Skeletal muscle tissue (tissue), 4 donors: ENCODE measurements around the gene MAP4K2. TPM values are rescaled to one million over a fixed set of nuclear protein-coding genes. Genes with fewer than 3 reads are reported as not detected.
A peak's percentile ranks its signal among the peaks of the same experiment; 100 is the strongest.

Experiments
- H3K27ac ChIP-seq: one replicate; pipeline ENCODE4 v1.7.0; 2013; ENCODE audit warnings: mild to moderate bottlenecking, low read depth, low read length, inconsistent platforms
- H3K27me3 ChIP-seq, 3 donors: one replicate each; pipeline ENCODE4 v1.7.0; 2013; ENCODE audit warnings: low read length in 3 of 3; ENCODE audit not compliant: control insufficient read depth in 3 of 3, insufficient read depth in 3 of 3
- H3K36me3 ChIP-seq, 3 donors: one replicate each; pipeline ENCODE4 v1.7.0; 2013; ENCODE audit warnings: low read length in 3 of 3; ENCODE audit not compliant: control insufficient read depth in 3 of 3, insufficient read depth in 3 of 3
- H3K4me1 ChIP-seq, 3 donors: one replicate each; pipeline ENCODE4 v1.7.0; 2013; ENCODE audit warnings: low read length in 3 of 3, mild to moderate bottlenecking in 3 of 3; ENCODE audit not compliant: control insufficient read depth in 3 of 3, insufficient read depth in 3 of 3
- H3K4me3 ChIP-seq, 3 donors: one replicate each; pipeline ENCODE4 v1.7.0; 2013; ENCODE audit warnings: low read length in 3 of 3
- H3K9ac ChIP-seq, 3 donors: one replicate each; pipeline ENCODE4 v1.7.0; 2013; ENCODE audit warnings: low read length in 3 of 3, mild to moderate bottlenecking in 3 of 3, moderate library complexity in 2 of 3, low read depth in 1 of 3
- H3K9me3 ChIP-seq, 3 donors: one replicate each; pipeline ENCODE4 v1.7.0; 2013; ENCODE audit warnings: low read length in 3 of 3; ENCODE audit not compliant: control insufficient read depth in 3 of 3
- total RNA-seq: library from RNA; depleted of rRNA; stranded (reverse); fragments of >200 nt; gene quantifications from one replicate; pipeline ENCODE4 v1.2.3, GENCODE V29; 2014
- donor health status: Osteomylitis.

MAP4K2 gene
- total RNA-seq, 1 donor from 2014 or later, result 2.6 TPM

DNA sequence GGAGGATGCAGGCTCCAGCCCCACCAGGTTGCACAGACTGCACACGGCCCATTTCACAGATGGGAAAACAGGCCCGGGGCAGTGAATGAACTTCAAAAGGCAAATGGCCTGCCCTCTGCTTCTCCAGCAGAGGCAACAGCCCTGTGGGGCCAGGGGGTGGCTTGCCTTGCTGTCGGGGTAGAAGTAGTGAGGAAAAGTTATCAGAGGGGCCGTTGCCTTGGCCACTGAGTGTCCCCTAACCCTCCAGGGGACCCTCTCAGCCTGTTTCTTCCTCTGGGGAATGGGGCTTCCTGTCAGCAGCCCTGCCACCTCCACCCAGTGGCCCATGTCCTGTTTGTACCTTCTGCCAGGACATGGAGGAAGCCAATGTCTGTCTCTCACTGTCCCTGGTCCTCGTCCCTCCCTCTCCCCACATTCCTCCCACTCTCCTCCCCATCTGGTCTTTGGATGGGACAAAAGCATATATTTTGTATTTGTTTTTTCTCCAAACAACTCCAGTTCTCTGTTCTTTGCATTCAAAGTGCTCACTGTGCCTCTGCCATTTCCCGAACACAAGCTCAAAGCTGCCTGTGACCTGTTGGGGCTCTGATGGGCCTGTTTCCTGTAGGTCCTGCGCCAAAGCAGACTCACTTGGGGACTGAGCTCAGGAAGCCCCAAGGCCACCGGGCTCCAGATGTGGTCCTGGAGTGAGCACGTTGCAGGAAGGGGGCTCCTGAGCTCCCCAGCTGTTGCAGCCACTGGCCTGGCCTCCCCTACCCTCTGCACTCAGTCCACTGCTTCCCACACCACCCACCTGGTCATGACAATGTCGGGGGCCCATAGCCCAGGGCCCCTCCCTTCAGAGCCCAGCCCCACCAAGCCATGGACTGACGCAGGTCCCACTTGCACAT is 9.5 kb downstream of the MAP4K2 start:
- H3K9me3 ChIP-seq, result no peaks in the 10 kb centered on the region
- H3K4me1 ChIP-seq, result no peaks in the 10 kb centered on the region
- H3K9ac ChIP-seq, result peak overlapping the region in 1 of 3 donors; percentile 3
- H3K36me3 ChIP-seq, result peaks cover 0 to 23% (median 11%) of the 10 kb centered on the region in 3 donors
- no peak overlapping the region for H3K27ac ChIP-seq
- no peak overlapping the region for H3K4me3 ChIP-seq
- H3K27me3 ChIP-seq, result no peaks in the 10 kb centered on the region

DNA sequence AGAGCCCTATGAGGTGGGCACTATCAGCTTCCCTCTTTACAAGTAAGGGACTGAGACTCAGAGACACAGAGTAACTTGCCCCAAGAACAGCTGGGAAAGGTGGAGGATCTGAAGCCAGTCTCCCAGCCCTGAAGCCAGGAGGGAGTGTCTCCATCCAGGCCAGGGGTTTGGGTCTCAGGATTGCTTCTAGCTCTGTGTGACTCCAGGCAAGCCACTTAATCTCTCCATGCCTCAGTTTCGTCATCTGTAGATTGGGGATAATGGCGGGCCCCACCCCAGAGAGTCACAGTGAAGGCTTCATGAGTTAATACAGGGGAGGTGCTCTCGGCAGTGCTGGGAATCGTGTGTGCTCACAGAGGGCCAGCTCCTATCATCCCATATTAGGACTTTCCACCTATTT is 10.5 kb downstream of the MAP4K2 start:
- H3K36me3 ChIP-seq, result peaks cover 0 to 23% (median 11%) of the 10 kb centered on the region in 3 donors
- peaks cover 0 to 3% (median 0%) of the 10 kb centered on the region in 3 donors for H3K4me1 ChIP-seq

GRCh38 chr11:64791781-64792291 is 11.2 kb downstream of the MAP4K2 start:
- no peaks in the 10 kb centered on the region for H3K9me3 ChIP-seq
- H3K36me3 ChIP-seq, result peaks cover 0 to 19% (median 11%) of the 10 kb centered on the region in 3 donors
- no peaks in the 10 kb centered on the region for H3K27me3 ChIP-seq
- no peak overlapping the region for H3K9ac ChIP-seq
- H3K4me1 ChIP-seq, result peaks cover 0 to 3% (median 0%) of the 10 kb centered on the region in 3 donors
- no peak overlapping the region for H3K4me3 ChIP-seq
- no peak overlapping the region for H3K27ac ChIP-seq

More for the DNA sequence above, 10.5 kb downstream of the MAP4K2 start:
- Histone ChIP-seq H3K27me3 (no peaks in the 10 kb centered on the region), H3K9ac (no peak overlapping the region), H3K27ac (no peak overlapping the region), H3K9me3 (no peaks in the 10 kb centered on the region), H3K4me3 (no peak overlapping the region)

DNA sequence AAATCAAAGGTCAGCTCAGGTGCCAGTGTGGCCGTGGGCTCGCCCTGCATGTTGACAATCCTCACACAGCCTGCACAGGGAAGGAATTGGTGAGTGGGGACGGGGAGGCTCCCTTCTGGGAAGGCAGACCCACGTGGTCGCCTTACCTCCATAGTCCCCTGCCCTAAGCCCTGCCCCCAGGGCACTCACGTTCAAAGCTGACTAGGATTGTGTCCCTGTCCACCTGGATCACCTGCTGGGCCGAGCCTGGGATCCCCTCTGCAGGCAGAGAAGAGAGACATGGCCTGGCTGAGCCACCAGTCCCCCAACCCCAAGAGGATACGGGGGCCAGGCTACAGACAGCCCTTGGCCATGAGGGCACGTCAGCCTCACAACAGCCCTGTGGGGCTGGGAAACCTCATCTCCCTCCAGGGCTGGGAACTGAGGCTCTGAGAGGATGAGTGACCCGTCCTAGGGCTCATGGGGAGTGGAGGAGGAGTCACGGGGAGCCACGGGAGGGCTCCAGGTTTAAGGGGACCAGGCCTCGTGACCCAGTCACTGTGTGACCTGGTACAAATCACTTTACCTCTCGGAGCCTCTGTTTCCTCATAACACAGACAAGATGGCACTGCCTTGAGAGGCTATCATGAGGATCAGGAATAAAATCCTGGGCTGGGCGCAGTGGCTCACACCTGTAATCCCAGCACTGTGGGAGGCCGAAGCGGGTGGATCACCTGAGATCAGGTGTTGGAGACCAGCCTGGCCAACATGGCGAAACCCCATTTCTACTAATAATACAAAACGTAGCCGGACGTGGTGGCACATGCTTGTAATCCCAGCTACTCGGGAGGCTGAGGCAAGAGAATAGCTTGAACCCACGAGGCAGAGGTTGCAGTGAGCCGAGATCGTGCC is 12.6 kb downstream of the MAP4K2 start:
- Histone ChIP-seq H3K9me3 (no peaks in the 10 kb centered on the region), H3K4me3 (no peak overlapping the region), H3K27me3 (no peaks in the 10 kb centered on the region), H3K36me3 (peaks cover 0 to 11% (median 8%) of the 10 kb centered on the region in 3 donors), H3K27ac (no peak overlapping the region), H3K9ac (no peak overlapping the region), H3K4me1 (peaks cover 0 to 3% (median 0%) of the 10 kb centered on the region in 3 donors)

- no peak overlapping the region for H3K9ac ChIP-seq
- no peaks in the 10 kb centered on the region for H3K27me3 ChIP-seq
- peaks cover 0 to 11% (median 8%) of the 10 kb centered on the region in 3 donors for H3K36me3 ChIP-seq
- peaks cover 0 to 3% (median 0%) of the 10 kb centered on the region in 3 donors for H3K4me1 ChIP-seq
- no peaks in the 10 kb centered on the region for H3K9me3 ChIP-seq
- no peak overlapping the region for H3K27ac ChIP-seq
- no peak overlapping the region for H3K4me3 ChIP-seq
These were observed 13.4 kb downstream of the MAP4K2 start for GRCh38 chr11:64789331-64790204.

- Histone ChIP-seq H3K9ac (no peak overlapping the region), H3K27ac (no peak overlapping the region), H3K36me3 (peaks cover 0 to 11% (median 8%) of the 10 kb centered on the region in 3 donors), H3K4me1 (peaks cover 0 to 3% (median 0%) of the 10 kb centered on the region in 3 donors), H3K27me3 (no peaks in the 10 kb centered on the region), H3K4me3 (no peak overlapping the region), H3K9me3 (no peaks in the 10 kb centered on the region)
These were observed 14.4 kb downstream of the MAP4K2 start for GRCh38 chr11:64788321-64789215.

- Histone ChIP-seq H3K9me3 (no peaks in the 10 kb centered on the region), H3K9ac (no peak overlapping the region), H3K4me1 (peaks cover 0 to 3% (median 0%) of the 10 kb centered on the region in 3 donors), H3K36me3 (peaks cover 0 to 11% (median 6%) of the 10 kb centered on the region in 3 donors), H3K27ac (no peak overlapping the region), H3K27me3 (no peaks in the 10 kb centered on the region), H3K4me3 (no peak overlapping the region)
These were observed 15.3 kb downstream of the MAP4K2 start for GRCh38 chr11:64787526-64788320.

- Histone ChIP-seq H3K27ac (no peak overlapping the region), H3K9ac (no peak overlapping the region), H3K4me1 (peaks cover 0 to 3% (median 0%) of the 10 kb centered on the region in 3 donors), H3K27me3 (no peaks in the 10 kb centered on the region), H3K36me3 (peaks cover 0 to 11% (median 6%) of the 10 kb centered on the region in 3 donors), H3K9me3 (no peaks in the 10 kb centered on the region), H3K4me3 (no peak overlapping the region)
These were observed 16.7 kb downstream of the MAP4K2 start for GRCh38 chr11:64786308-64786707.
